SK-N-SH treated with all-trans-retinoic acid at 6 μM for 48 hours (cell line): ENCODE results near the gene RAB31.

Experiments
- ESRRG ChIP-seq: fragments of 250-450 bp; sonication (Bioruptor Pico); IDR thresholded peaks from 2 replicates; pipeline ENCODE4 v1.6.1; 2021; ENCODE audit warnings: mild to moderate bottlenecking
- GLIS3 ChIP-seq: fragments of 250-450 bp; sonication (Bioruptor Pico); IDR thresholded peaks from 2 replicates; pipeline ENCODE4 v1.5.0; 2020; ENCODE audit warnings: mild to moderate bottlenecking, moderate library complexity
- ISL1 ChIP-seq: fragments of 250-450 bp; sonication (Bioruptor Pico); IDR thresholded peaks from 2 replicates; pipeline ENCODE4 v2.1.2; 2022; ENCODE audit warnings: mild to moderate bottlenecking, moderate library complexity
- RARB ChIP-seq: fragments of 250-450 bp; sonication (Bioruptor Pico); IDR thresholded peaks from 2 replicates; pipeline ENCODE4 v1.8.0; 2021; ENCODE audit warnings: mild to moderate bottlenecking, moderate library complexity
- TOX ChIP-seq: fragments of 250-450 bp; sonication (Bioruptor Pico); IDR thresholded peaks from 2 replicates; pipeline ENCODE4 v1.8.0; 2021; ENCODE audit warnings: mild to moderate bottlenecking, moderate library complexity, borderline replicate concordance
- ZC3H10 ChIP-seq: fragments of 250-450 bp; sonication (Bioruptor Pico); IDR thresholded peaks from 2 replicates; pipeline ENCODE4 v1.5.1; 2021; ENCODE audit warnings: mild to moderate bottlenecking, moderate library complexity
- ZFP3 ChIP-seq: fragments of 250-450 bp; sonication (Bioruptor Pico); IDR thresholded peaks from 2 replicates; pipeline ENCODE4 v1.5.0; 2020; ENCODE audit warnings: mild to moderate bottlenecking, moderate library complexity
- ZFP30 ChIP-seq: fragments of 450-650 bp; formaldehyde crosslinking; IDR thresholded peaks from 2 replicates; pipeline ENCODE4 v1.5.0; 2022; ENCODE audit warnings: mild to moderate bottlenecking, moderate library complexity
- ZNF565 ChIP-seq: fragments of 450-650 bp; formaldehyde crosslinking; conservative IDR thresholded peaks from 2 replicates; pipeline ENCODE4 v1.5.0; 2020; ENCODE audit warnings: low read depth, mild to moderate bottlenecking, moderate library complexity
- ZNF8 ChIP-seq: fragments of 450-650 bp; formaldehyde crosslinking; IDR thresholded peaks from 2 replicates; pipeline ENCODE4 v1.5.0; 2020; ENCODE audit warnings: mild to moderate bottlenecking, moderate library complexity
- TF ChIP-seq, protein P1 (sequence below): fragments of 250-450 bp; sonication (Bioruptor Pico); IDR thresholded peaks from 2 replicates; pipeline ENCODE4 v1.8.0; 2020; ENCODE audit warnings: mild to moderate bottlenecking, moderate library complexity, borderline replicate concordance
- TF ChIP-seq, protein P2 (sequence below): fragments of 250-450 bp; sonication (Bioruptor Pico); IDR thresholded peaks from 2 replicates; pipeline ENCODE4 v1.8.0; 2021; ENCODE audit warnings: low read depth, mild to moderate bottlenecking, moderate library complexity, borderline replicate concordance
- TF ChIP-seq, protein P3 (sequence below): fragments of 250-450 bp; sonication (Bioruptor Pico); IDR thresholded peaks from 2 replicates; pipeline ENCODE4 v1.5.1; 2020; ENCODE audit warnings: low read depth, mild to moderate bottlenecking, moderate library complexity
- TF ChIP-seq, protein P4 (sequence below): fragments of 250-450 bp; sonication (Bioruptor Pico); IDR thresholded peaks from 2 replicates; pipeline ENCODE4 v1.5.0; 2020; ENCODE audit warnings: mild to moderate bottlenecking, moderate library complexity

DNA sequence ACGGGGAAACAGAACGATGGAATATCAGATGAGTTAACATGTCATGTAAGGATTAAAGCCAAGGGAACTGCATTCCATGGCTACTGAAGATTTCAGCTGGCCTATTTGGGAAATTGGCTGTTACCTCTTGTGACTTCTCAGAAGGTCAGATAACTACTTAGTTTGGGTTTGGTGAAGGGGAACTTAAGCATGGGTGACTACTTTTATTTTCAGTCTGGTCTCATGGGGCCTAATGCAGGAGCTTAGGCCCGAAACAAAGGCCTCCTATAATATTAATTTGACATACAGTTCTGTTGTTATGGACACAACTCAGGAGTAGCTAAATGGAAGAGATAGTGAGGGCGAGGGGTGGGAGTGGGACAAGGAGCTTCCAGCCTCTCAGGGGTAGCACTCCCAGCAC is 133.7 kb downstream of the RAB31 start:
- no peak for TF ChIP-seq ZFP30 (CRISPR knock-in tag)
- TF ChIP-seq, protein P1, sequence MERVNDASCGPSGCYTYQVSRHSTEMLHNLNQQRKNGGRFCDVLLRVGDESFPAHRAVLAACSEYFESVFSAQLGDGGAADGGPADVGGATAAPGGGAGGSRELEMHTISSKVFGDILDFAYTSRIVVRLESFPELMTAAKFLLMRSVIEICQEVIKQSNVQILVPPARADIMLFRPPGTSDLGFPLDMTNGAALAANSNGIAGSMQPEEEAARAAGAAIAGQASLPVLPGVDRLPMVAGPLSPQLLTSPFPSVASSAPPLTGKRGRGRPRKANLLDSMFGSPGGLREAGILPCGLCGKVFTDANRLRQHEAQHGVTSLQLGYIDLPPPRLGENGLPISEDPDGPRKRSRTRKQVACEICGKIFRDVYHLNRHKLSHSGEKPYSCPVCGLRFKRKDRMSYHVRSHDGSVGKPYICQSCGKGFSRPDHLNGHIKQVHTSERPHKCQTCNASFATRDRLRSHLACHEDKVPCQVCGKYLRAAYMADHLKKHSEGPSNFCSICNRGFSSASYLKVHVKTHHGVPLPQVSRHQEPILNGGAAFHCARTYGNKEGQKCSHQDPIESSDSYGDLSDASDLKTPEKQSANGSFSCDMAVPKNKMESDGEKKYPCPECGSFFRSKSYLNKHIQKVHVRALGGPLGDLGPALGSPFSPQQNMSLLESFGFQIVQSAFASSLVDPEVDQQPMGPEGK: no peak
- TF ChIP-seq ISL1 (CRISPR knock-in tag): no peak
- TF ChIP-seq ZNF565 (CRISPR knock-in tag): no peak
- TF ChIP-seq, protein P2, sequence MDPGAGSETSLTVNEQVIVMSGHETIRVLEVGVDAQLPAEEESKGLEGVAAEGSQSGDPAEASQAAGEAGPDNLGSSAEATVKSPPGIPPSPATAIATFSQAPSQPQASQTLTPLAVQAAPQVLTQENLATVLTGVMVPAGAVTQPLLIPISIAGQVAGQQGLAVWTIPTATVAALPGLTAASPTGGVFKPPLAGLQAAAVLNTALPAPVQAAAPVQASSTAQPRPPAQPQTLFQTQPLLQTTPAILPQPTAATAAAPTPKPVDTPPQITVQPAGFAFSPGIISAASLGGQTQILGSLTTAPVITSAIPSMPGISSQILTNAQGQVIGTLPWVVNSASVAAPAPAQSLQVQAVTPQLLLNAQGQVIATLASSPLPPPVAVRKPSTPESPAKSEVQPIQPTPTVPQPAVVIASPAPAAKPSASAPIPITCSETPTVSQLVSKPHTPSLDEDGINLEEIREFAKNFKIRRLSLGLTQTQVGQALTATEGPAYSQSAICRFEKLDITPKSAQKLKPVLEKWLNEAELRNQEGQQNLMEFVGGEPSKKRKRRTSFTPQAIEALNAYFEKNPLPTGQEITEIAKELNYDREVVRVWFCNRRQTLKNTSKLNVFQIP (CRISPR knock-in tag): no peak
- TF ChIP-seq ZFP3 (CRISPR knock-in tag): no peak
- TF ChIP-seq, protein P3, sequence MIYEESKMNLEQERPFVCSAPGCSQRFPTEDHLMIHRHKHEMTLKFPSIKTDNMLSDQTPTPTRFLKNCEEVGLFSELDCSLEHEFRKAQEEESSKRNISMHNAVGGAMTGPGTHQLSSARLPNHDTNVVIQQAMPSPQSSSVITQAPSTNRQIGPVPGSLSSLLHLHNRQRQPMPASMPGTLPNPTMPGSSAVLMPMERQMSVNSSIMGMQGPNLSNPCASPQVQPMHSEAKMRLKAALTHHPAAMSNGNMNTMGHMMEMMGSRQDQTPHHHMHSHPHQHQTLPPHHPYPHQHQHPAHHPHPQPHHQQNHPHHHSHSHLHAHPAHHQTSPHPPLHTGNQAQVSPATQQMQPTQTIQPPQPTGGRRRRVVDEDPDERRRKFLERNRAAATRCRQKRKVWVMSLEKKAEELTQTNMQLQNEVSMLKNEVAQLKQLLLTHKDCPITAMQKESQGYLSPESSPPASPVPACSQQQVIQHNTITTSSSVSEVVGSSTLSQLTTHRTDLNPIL (CRISPR knock-in tag): no peak
- TF ChIP-seq TOX: no peak
- TF ChIP-seq ZNF8 (CRISPR knock-in tag): no peak
- no peak for TF ChIP-seq ZC3H10
- no peak for TF ChIP-seq ESRRG (CRISPR knock-in tag)
- TF ChIP-seq, protein P4, sequence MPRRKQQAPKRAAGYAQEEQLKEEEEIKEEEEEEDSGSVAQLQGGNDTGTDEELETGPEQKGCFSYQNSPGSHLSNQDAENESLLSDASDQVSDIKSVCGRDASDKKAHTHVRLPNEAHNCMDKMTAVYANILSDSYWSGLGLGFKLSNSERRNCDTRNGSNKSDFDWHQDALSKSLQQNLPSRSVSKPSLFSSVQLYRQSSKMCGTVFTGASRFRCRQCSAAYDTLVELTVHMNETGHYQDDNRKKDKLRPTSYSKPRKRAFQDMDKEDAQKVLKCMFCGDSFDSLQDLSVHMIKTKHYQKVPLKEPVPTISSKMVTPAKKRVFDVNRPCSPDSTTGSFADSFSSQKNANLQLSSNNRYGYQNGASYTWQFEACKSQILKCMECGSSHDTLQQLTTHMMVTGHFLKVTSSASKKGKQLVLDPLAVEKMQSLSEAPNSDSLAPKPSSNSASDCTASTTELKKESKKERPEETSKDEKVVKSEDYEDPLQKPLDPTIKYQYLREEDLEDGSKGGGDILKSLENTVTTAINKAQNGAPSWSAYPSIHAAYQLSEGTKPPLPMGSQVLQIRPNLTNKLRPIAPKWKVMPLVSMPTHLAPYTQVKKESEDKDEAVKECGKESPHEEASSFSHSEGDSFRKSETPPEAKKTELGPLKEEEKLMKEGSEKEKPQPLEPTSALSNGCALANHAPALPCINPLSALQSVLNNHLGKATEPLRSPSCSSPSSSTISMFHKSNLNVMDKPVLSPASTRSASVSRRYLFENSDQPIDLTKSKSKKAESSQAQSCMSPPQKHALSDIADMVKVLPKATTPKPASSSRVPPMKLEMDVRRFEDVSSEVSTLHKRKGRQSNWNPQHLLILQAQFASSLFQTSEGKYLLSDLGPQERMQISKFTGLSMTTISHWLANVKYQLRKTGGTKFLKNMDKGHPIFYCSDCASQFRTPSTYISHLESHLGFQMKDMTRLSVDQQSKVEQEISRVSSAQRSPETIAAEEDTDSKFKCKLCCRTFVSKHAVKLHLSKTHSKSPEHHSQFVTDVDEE (CRISPR knock-in tag): no peak
- TF ChIP-seq RARB (CRISPR knock-in tag): no peak
- TF ChIP-seq GLIS3 (CRISPR knock-in tag): no peak
